Keratinocyte (primary cell): Measurements from ENCODE around the gene ADAMTSL3. TPM values are rescaled to one million over a fixed set of nuclear protein-coding genes. Genes with fewer than 3 reads are reported as not detected.

Source experiments
- DNase-seq: peaks from one replicate; pipeline ENCODE4 v3.0.0-alpha.2; 2011; ENCODE audit warnings: low read depth, missing footprints, low spot score
- FAIRE-seq: peaks from 2 replicates; lab custom pipeline; 2011; peaks lifted over from hg19 to GRCh38; lab: Jason Lieb, UNC
- H2AFZ ChIP-seq: 2 replicates; pipeline ENCODE4 v1.6.0; 2012; ENCODE audit warnings: low read length, control low read depth, inconsistent platforms; ENCODE audit not compliant: control insufficient read depth
- H3K27ac ChIP-seq: 2 replicates; pipeline ENCODE4 v1.5.1; 2011; ENCODE audit warnings: low read length; ENCODE audit not compliant: control insufficient read depth, insufficient read depth
- H3K27me3 ChIP-seq: 3 replicates; pipeline ENCODE4 v1.6.0; 2011; ENCODE audit warnings: low read length; ENCODE audit not compliant: control insufficient read depth, insufficient read depth; ENCODE audit errors: extremely low read depth
- H3K36me3 ChIP-seq, 2 experiments: 2 replicates in 1 of 2; 3 replicates in 1 of 2; pipeline ENCODE4 v1.5.1; 2011; ENCODE audit warnings: low read length in 2 of 2, mild to moderate bottlenecking in 1 of 2; ENCODE audit not compliant: control insufficient read depth in 2 of 2, insufficient read depth in 2 of 2; ENCODE audit errors: extremely low read depth in 1 of 2
- H3K4me1 ChIP-seq: 3 replicates; pipeline ENCODE4 v1.5.1; 2011; ENCODE audit warnings: low read length; ENCODE audit not compliant: control insufficient read depth, insufficient read depth; ENCODE audit errors: extremely low read depth
- H3K4me2 ChIP-seq: 3 replicates; pipeline ENCODE4 v1.6.0; 2011; ENCODE audit warnings: low read depth, low read length; ENCODE audit not compliant: control insufficient read depth, insufficient read depth; ENCODE audit errors: extremely low read depth
- H3K4me3 ChIP-seq, 3 experiments: fragments of 200-600 bp in 1 of 3; sonication (generic) in 1 of 3; 2 replicates in 2 of 3; 3 replicates in 1 of 3; pipeline ENCODE4 v1.5.1; 2011 to 2016; ENCODE audit warnings: low read length in 3 of 3, mild to moderate bottlenecking in 3 of 3, control low read depth in 2 of 3, inconsistent platforms in 1 of 3, low read depth in 1 of 3, mixed read lengths in 1 of 3, mixed run types in 1 of 3, moderate library complexity in 1 of 3; ENCODE audit not compliant: control insufficient read depth in 2 of 3, insufficient read depth in 2 of 3; ENCODE audit errors: extremely low read depth in 1 of 3
- H3K79me2 ChIP-seq: 2 replicates; pipeline ENCODE4 v1.6.0; 2012; ENCODE audit warnings: low read length; ENCODE audit not compliant: control insufficient read depth, insufficient read depth
- H3K9ac ChIP-seq: 3 replicates; pipeline ENCODE4 v1.6.0; 2011; ENCODE audit warnings: low read length; ENCODE audit not compliant: control insufficient read depth, insufficient read depth; ENCODE audit errors: extremely low read depth
- H3K9me1 ChIP-seq: 3 replicates; pipeline ENCODE4 v1.6.0; 2011; ENCODE audit warnings: low read length; ENCODE audit not compliant: control insufficient read depth, insufficient read depth; ENCODE audit errors: extremely low read depth
- H3K9me3 ChIP-seq: 2 replicates; pipeline ENCODE4 v1.5.1; 2012; ENCODE audit warnings: low read depth, low read length; ENCODE audit not compliant: control insufficient read depth
- H4K20me1 ChIP-seq: 3 replicates; pipeline ENCODE4 v1.6.0; 2011; ENCODE audit warnings: low read length; ENCODE audit not compliant: control insufficient read depth, insufficient read depth; ENCODE audit errors: extremely low read depth
- EZH2 ChIP-seq: IDR thresholded peaks from one replicate; pipeline ENCODE4 v1.6.1; 2012; ENCODE audit warnings: inconsistent platforms, mild to moderate bottlenecking, low read length, moderate library complexity
- dilution Hi-C: fragments of 300-500 bp; cut with MboI; formaldehyde crosslinking; loops from one replicate; pipeline ENCODE4 v1.7.0; 2020; ENCODE audit warnings: low sequenced_read_pairs; ENCODE audit not compliant: extremely low pct_ligation_motif_present
- polyA plus RNA-seq, 5 experiments: library from polyadenylated mRNA; depleted of rRNA in 3 of 5; stranded (reverse) in 3 of 5; stranded (forward) in 1 of 5; unstranded in 1 of 5; fragments of >200 nt; gene quantifications; 1 replicate in 1 of 5; 2 replicates in 3 of 5; 3 replicates in 1 of 5; pipeline versions ENCODE4 v1.2.1 to v1.2.3, GENCODE V29; 2011 to 2012; ENCODE audit warnings: missing spikeins in 2 of 5, low read depth in 1 of 5, low replicate concordance in 1 of 5
- TF ChIP-seq, protein P1 (sequence below), 3 experiments: IDR thresholded peaks in 1 of 3; conservative IDR thresholded peaks in 1 of 3; optimal IDR thresholded peaks in 1 of 3; 2 replicates in 2 of 3; 3 replicates in 1 of 3; pipeline versions ENCODE3 to v1.5.1; 2011; ENCODE audit warnings: low read length in 3 of 3, mild to moderate bottlenecking in 3 of 3, moderate library complexity in 2 of 3, control low read depth in 1 of 3, inconsistent platforms in 1 of 3; ENCODE audit not compliant: insufficient read depth in 2 of 3; ENCODE audit errors: extremely low read depth in 1 of 3

ADAMTSL3 gene
- polyA plus RNA-seq, 1 donor (not counting 4 experiments of a cell fraction or from before 2014, with no cell fraction given), result 0.01 TPM

DNA sequence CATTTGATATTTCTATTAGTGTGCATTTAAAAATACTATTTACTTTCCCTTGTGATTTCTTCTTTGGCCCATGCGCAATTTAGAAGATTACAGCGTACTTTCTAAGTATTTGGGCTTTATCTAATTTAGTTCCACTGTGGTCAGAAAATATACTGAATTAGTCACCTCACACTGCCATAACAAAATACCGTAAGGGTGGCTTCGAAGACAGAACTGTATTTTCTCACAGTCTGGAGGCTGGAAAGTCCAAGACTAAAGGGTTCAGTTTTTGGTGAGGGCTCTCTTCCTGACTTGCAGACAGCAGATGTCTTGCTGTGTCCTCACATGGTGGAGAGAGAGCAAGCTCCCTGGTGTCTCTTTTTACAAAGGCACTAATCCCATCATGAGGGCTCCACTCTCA, 286.2 kb downstream of the ADAMTSL3 start:
- Histone ChIP-seq H3K36me3 (no peaks in the 10 kb centered on the region), H3K27ac (no peak overlapping the region), H3K4me2 (no peak overlapping the region), H3K79me2 (no peaks in the 10 kb centered on the region), H3K27me3 (no peaks in the 10 kb centered on the region), H4K20me1 (no peaks in the 10 kb centered on the region), H3K9me1 (no peaks in the 10 kb centered on the region), H3K9ac (no peak overlapping the region), H2AFZ (no peak overlapping the region), H3K4me1 (peaks cover 14% of the 10 kb centered on the region), H3K4me3 (no peak overlapping the region), H3K9me3 (no peaks in the 10 kb centered on the region)
- TF ChIP-seq, protein P1, sequence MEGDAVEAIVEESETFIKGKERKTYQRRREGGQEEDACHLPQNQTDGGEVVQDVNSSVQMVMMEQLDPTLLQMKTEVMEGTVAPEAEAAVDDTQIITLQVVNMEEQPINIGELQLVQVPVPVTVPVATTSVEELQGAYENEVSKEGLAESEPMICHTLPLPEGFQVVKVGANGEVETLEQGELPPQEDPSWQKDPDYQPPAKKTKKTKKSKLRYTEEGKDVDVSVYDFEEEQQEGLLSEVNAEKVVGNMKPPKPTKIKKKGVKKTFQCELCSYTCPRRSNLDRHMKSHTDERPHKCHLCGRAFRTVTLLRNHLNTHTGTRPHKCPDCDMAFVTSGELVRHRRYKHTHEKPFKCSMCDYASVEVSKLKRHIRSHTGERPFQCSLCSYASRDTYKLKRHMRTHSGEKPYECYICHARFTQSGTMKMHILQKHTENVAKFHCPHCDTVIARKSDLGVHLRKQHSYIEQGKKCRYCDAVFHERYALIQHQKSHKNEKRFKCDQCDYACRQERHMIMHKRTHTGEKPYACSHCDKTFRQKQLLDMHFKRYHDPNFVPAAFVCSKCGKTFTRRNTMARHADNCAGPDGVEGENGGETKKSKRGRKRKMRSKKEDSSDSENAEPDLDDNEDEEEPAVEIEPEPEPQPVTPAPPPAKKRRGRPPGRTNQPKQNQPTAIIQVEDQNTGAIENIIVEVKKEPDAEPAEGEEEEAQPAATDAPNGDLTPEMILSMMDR (optimal IDR thresholded peaks at IDR 0.05 in 1 of 3, IDR thresholded peaks at IDR 0.05 in 1 of 3, conservative IDR thresholded peaks at IDR 0.05 in 1 of 3; ENCODE audit: extremely low read depth in 1 of 3, insufficient read depth in 2 of 3, low read length in 3 of 3), result no peak
- TF ChIP-seq EZH2, result no peak
- dilution Hi-C loops, result no loop called here
- DNase-seq (no peak), FAIRE-seq (no peak)

GRCh38 chr15:83943043-83943442, 289.1 kb downstream of the ADAMTSL3 start:
- Histone ChIP-seq H3K4me1 (peaks cover 15% of the 10 kb centered on the region), H4K20me1 (no peaks in the 10 kb centered on the region), H3K9me3 (no peaks in the 10 kb centered on the region), H3K27ac (no peak overlapping the region), H3K27me3 (no peaks in the 10 kb centered on the region), H3K4me3 (no peak overlapping the region), H3K9ac (no peak overlapping the region), H3K9me1 (no peaks in the 10 kb centered on the region), H3K36me3 (no peaks in the 10 kb centered on the region), H3K79me2 (no peaks in the 10 kb centered on the region), H2AFZ (no peak overlapping the region), H3K4me2 (no peak overlapping the region)
- TF ChIP-seq, protein P1 (optimal IDR thresholded peaks at IDR 0.05 in 1 of 3, IDR thresholded peaks at IDR 0.05 in 1 of 3, conservative IDR thresholded peaks at IDR 0.05 in 1 of 3; ENCODE audit: extremely low read depth in 1 of 3, insufficient read depth in 2 of 3, low read length in 3 of 3), result no peak
- TF ChIP-seq EZH2, result no peak
- dilution Hi-C loops, result no loop called here
- FAIRE-seq (no peak), DNase-seq (no peak)
